ENCODE results near the gene FADS2.

GRCh38 chr11:61896665-61897386 lies 68.7 kb downstream of the FADS2 start:
- no peak for TF ChIP-seq POLR2AphosphoS5 (IDR thresholded peaks at IDR 0.05; ENCODE audit: low read depth)
- TF ChIP-seq CTCF (IDR thresholded peaks at IDR 0.05; ENCODE audit: insufficient read depth, low read length) = no peak
- TF ChIP-seq REST (IDR thresholded peaks at IDR 0.05; ENCODE audit: insufficient replicate concordance, low read depth) = no peak
- TF ChIP-seq GABPA (IDR thresholded peaks at IDR 0.05; ENCODE audit: low read depth) = no peak
